ENCODE measurements around the gene EIF3K. TPM values are rescaled to one million over a fixed set of nuclear protein-coding genes. Genes with fewer than 3 reads are reported as not detected.
A peak's percentile ranks its signal among the peaks of the same experiment; 100 is the strongest.

Gene EIF3K
- polyA plus RNA-seq, 2 of the 4 experiments (the other 2 are of a cell fraction), result 419 to 937 TPM

DNA sequence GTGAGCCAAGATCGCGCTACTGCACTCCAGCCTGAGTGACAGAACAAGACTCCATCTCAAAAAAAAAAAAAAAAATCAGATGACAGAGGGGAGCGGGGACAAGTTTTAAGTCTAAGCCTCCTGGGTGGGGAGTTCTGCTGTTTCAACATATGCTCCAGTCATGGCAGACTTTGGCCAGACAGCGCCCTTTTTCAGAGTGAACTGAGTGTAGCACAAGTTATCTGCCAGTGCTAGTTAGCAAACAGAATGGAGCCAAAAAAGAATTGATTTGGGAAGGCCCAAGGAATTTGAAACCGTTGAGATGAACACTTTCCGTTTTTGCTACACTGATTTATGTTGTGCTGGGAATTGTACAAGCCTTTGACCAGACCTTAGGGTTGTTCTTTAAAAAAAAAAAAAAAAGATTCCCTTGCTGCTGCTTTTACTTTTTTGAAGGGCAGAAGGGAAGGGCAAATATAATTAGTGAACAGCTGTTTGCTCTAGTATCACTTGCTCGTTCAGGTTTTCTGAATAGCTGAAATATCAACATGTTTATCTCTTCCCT is 34.1 kb downstream of the EIF3K start:
- Histone ChIP-seq H3K4me3 (peak overlapping the region; percentile 85; the same call in 2 of the 3 replicates), H3K4me2 (peak overlapping the region; percentile 83), H3K27ac (peak overlapping the region; percentile 87 to 91), H3K4me1 (peaks cover 78% of the 10 kb centered on the region), H3K9me3 (no peaks in the 10 kb centered on the region)
- ChIA-PET CTCF (interaction anchor here (0.6 to 20.1 kb wide), 14 partner anchors 12 to 277 kb away, joined by 3 to 336 read pairs (median 4); partner anchors contain the start of genes FAM98C, MRPS12 and SARS2), POLR2A (interaction anchor here (0.7 to 1.0 kb wide), 4 partner anchors 15 to 528 kb away, joined by 3 read pairs; no protein-coding TSS in a partner anchor)
- DNase-seq (ENCODE audit: low read depth in 1 of 2, low spot score in 1 of 2) (peak in 1 of 2 experiments; percentile 82), ATAC-seq (peak in 1 of 2 experiments; percentile 6; a peak in 2 of 6 replicates), FAIRE-seq (no peak)
- WGBS (ENCODE audit: missing lambda C conversion rate), result 11% methylated on average over 7 of the region's 7 CpGs
- 0 out of 2 replicates have a peak, but pooled peaks have one; percentile 9 for TF ChIP-seq ESRRA (IDR thresholded peaks at IDR 0.05; ENCODE audit: borderline replicate concordance, low read length)
- TF ChIP-seq JUN (IDR thresholded peaks at IDR 0.05), result 0 out of 5 replicates have a peak, but pooled peaks of 1 of the 2 experiments have one; percentile 32
- TF ChIP-seq RAD21 (conservative IDR thresholded peaks at IDR 0.05 in 1 of 2, IDR thresholded peaks at IDR 0.05 in 1 of 2), result 0 out of 5 replicates have a peak, but pooled peaks of 1 of the 2 experiments have one; percentile 7
- TF ChIP-seq CHD2 (IDR thresholded peaks at IDR 0.05; ENCODE audit: low read length, partially characterized antibody), result no peak

DNA sequence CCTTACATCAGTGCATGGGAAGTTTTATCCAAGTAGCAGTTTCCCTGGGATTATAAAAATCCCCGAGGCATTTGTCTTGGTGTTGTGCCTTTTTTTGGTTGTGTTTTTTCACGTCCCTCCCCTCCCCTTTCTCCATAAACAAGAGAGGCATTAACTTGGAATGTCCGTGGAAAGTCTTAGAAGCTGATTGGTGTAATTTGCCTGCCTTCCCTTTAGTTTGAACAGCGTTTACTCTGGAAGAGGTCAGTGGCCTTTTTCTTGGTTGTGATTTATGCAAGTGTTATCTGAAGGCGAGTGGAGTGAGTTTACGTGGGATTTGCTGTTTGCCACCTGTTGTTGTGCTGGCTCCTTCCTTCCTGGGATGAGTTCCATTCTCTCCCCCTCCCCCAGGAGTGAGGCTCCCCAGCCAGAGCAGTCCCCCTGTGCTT is 35.7 kb downstream of the EIF3K start:
- CTCF ChIA-PET, result interaction anchor here (0.8 to 20.1 kb wide), 7 partner anchors 9 to 75 kb away, joined by 3 to 336 read pairs (median 10); no protein-coding TSS in a partner anchor
- peak overlapping the region; percentile 87 to 91 for H3K27ac ChIP-seq

DNA sequence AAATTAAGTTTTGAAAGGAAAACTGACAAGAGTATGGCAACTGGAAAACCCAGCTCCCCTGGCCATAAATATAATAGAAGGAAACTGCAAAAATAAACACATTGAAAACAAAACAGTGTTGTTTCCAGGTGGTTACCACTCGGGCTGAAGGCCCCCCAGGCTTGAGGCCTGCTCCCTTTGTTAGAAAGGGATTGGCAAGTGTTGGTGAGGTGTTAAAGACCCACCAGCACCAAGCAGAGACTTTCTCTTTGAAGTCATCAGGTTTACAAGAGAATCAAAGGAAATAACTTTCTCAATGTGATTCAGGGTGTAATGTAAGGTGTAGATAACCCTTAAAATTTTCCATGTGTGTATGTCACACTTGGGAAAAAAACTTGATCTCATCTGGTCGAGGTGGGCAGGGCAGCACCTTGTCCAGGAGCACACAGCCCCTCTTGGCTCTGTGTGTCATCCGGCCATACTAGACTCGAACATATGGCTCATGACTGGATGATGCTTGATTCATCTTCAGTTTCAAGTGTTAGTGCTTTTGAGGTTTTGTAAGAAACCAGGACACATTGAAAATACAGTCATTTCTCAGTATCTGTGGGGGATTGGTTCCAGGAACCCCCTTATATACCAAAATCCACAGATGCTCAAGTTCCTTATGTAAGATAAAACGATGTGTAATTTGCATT is 36.3 kb downstream of the EIF3K start:
- CTCF ChIA-PET, result interaction anchor here (0.8 to 20.1 kb wide), 8 partner anchors 7 to 75 kb away, joined by 3 to 336 read pairs (median 12); partner anchors contain the start of gene ACTN4
- FAIRE-seq (peak; percentile 78), DNase-seq (ENCODE audit: low read depth in 1 of 2, low spot score in 1 of 2) (no peak), ATAC-seq (no peak)
- peak overlapping the region; percentile 83 for H3K4me2 ChIP-seq
- peaks cover 97% of the 10 kb centered on the region for H3K4me1 ChIP-seq
- H3K27ac ChIP-seq, result peak overlapping the region; percentile 87 to 91
- POLR2A ChIA-PET, result interaction anchor here (4.6 kb wide), 1 partner anchor 28 kb away, joined by 38 read pairs; no protein-coding TSS in a partner anchor
- H3K4me3 ChIP-seq, result peak overlapping the region; percentile 3; the same call in 1 of the 3 replicates
- WGBS (ENCODE audit: missing lambda C conversion rate), result 43% methylated on average over 5 of the region's 5 CpGs
- TF ChIP-seq FOXS1 (CRISPR knock-in tag; IDR thresholded peaks at IDR 0.05), result no peak
- 0 out of 2 replicates have a peak, but pooled peaks have one; percentile 42 for TF ChIP-seq RARB (CRISPR knock-in tag; IDR thresholded peaks at IDR 0.05)
- TF ChIP-seq ZFP36 (IDR thresholded peaks at IDR 0.05; ENCODE audit: borderline replicate concordance, partially characterized antibody), result no peak
- no peak; the same call in 1 of the 2 replicates for TF ChIP-seq EHF (CRISPR knock-in tag; IDR thresholded peaks at IDR 0.05)
- no peak for TF ChIP-seq HDAC2 (IDR thresholded peaks at IDR 0.05)
- no peak for TF ChIP-seq ESRRA (IDR thresholded peaks at IDR 0.05; ENCODE audit: borderline replicate concordance, low read length)
- no peak for TF ChIP-seq KDM5A (IDR thresholded peaks at IDR 0.05)
- no peak for TF ChIP-seq NPAS2 (CRISPR knock-in tag; IDR thresholded peaks at IDR 0.05; ENCODE audit: borderline replicate concordance)
- TF ChIP-seq NR3C1 (IDR thresholded peaks at IDR 0.05), result no peak
- TF ChIP-seq JUNB (IDR thresholded peaks at IDR 0.05), result 0 out of 2 replicates have a peak, but pooled peaks have one; percentile 20
- no peak for TF ChIP-seq KDM1A (IDR thresholded peaks at IDR 0.05; ENCODE audit: low read depth)
- TF ChIP-seq ZSCAN20 (CRISPR knock-in tag; IDR thresholded peaks at IDR 0.05), result no peak
- H3K9me3 ChIP-seq, result no peaks in the 10 kb centered on the region

More for the DNA sequence above, 35.7 kb downstream of the EIF3K start:
- H3K4me3 ChIP-seq, result peak overlapping the region; percentile 3; the same call in 1 of the 3 replicates
- TF ChIP-seq, protein P1, sequence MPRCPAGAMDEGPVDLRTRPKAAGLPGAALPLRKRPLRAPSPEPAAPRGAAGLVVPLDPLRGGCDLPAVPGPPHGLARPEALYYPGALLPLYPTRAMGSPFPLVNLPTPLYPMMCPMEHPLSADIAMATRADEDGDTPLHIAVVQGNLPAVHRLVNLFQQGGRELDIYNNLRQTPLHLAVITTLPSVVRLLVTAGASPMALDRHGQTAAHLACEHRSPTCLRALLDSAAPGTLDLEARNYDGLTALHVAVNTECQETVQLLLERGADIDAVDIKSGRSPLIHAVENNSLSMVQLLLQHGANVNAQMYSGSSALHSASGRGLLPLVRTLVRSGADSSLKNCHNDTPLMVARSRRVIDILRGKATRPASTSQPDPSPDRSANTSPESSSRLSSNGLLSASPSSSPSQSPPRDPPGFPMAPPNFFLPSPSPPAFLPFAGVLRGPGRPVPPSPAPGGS (IDR thresholded peaks at IDR 0.05), result no peak
- TF ChIP-seq HOXA7 (CRISPR knock-in tag; IDR thresholded peaks at IDR 0.05) (peak; percentile 89), ZC3H11A (IDR thresholded peaks at IDR 0.05) (no peak)
- TF ChIP-seq, protein P2, sequence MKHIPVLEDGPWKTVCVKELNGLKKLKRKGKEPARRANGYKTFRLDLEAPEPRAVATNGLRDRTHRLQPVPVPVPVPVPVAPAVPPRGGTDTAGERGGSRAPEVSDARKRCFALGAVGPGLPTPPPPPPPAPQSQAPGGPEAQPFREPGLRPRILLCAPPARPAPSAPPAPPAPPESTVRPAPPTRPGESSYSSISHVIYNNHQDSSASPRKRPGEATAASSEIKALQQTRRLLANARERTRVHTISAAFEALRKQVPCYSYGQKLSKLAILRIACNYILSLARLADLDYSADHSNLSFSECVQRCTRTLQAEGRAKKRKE (CRISPR knock-in tag; IDR thresholded peaks at IDR 0.05; ENCODE audit: low read depth), result 0 out of 2 replicates have a peak, but pooled peaks have one; percentile 47
- peak; percentile 70 for FAIRE-seq
- POLR2A ChIA-PET, result no interaction called here
- peak overlapping the region; percentile 83 for H3K4me2 ChIP-seq
- H3K4me1 ChIP-seq, result peaks cover 91% of the 10 kb centered on the region
- peak in 1 of 2 experiments; percentile 62 for DNase-seq (ENCODE audit: low read depth in 1 of 2, low spot score in 1 of 2)
- WGBS (ENCODE audit: missing lambda C conversion rate), result 7% methylated on average over 6 of the region's 6 CpGs
- H3K9me3 ChIP-seq, result no peaks in the 10 kb centered on the region
- no peak for ATAC-seq
